Breast epithelium (tissue), 4 donors: ENCODE results near the gene AP1S2. TPM values are rescaled to one million over a fixed set of nuclear protein-coding genes. Genes with fewer than 3 reads are reported as not detected.
A peak's percentile ranks its signal among the peaks of the same experiment; 100 is the strongest.

ENCODE experiments used
- DNase-seq, 2 donors: peaks; one replicate each; pipeline ENCODE4 v3.0.0-alpha.2; 2019; ENCODE audit warnings: low spot score in 2 of 2
- H3K27ac ChIP-seq, 2 donors: fragments of 200-600 bp; sonication (generic) in 1 of 2; one replicate each; pipeline ENCODE4 v1.5.1; 2016 to 2019; ENCODE audit warnings: mild to moderate bottlenecking in 1 of 2
- H3K27me3 ChIP-seq, 2 donors: fragments of 200-600 bp; sonication (generic) in 1 of 2; one replicate each; pipeline versions ENCODE4 v1.5.1 to v1.6.0; 2017 to 2019; ENCODE audit warnings: control low read depth in 1 of 2, mild to moderate bottlenecking in 1 of 2
- H3K36me3 ChIP-seq: fragments of 200-600 bp; one replicate; pipeline ENCODE4 v1.5.1; 2019
- H3K4me1 ChIP-seq, 2 donors: fragments of 200-600 bp; sonication (generic); one replicate each; pipeline ENCODE4 v1.5.1; 2016 to 2019; ENCODE audit warnings: control low read depth in 1 of 2
- H3K4me3 ChIP-seq, 3 donors: fragments of 200-600 bp; sonication (generic); 1 replicate in 2 of 3; 2 replicates in 1 of 3; pipeline ENCODE4 v1.5.1; 2016 to 2019; ENCODE audit warnings: mild to moderate bottlenecking in 3 of 3, moderate library complexity in 2 of 3
- H3K9me3 ChIP-seq, 2 donors: fragments of 200-600 bp; sonication (generic) in 1 of 2; one replicate each; pipeline ENCODE4 v1.5.1; 2016 to 2019; ENCODE audit warnings: control low read depth in 1 of 2
- CTCF ChIP-seq, 3 donors: fragments of 450-650 bp; IDR thresholded peaks; one replicate each; pipeline ENCODE4 v1.5.1; 2016 to 2017; ENCODE audit warnings: antibody characterized with exemption in 3 of 3, mild to moderate bottlenecking in 3 of 3, moderate library complexity in 3 of 3
- POLR2A ChIP-seq: fragments of 450-650 bp; IDR thresholded peaks from one replicate; pipeline ENCODE4 v1.6.1; 2016; ENCODE audit warnings: antibody characterized with exemption, mild to moderate bottlenecking, moderate library complexity
- POLR2AphosphoS5 ChIP-seq, 3 donors: sonication (generic); formaldehyde crosslinking; IDR thresholded peaks; one replicate each; pipeline ENCODE4 v1.6.1; 2017; ENCODE audit warnings: antibody characterized with exemption in 3 of 3
- intact Hi-C: fragments of 100-400 bp; cut with DNase I; formaldehyde crosslinking; loops from one replicate; pipeline ENCODE4 v1.15.1; 2023; ENCODE audit warnings: low total_unique reads
- total RNA-seq, 3 donors: library from RNA; depleted of rRNA; stranded (reverse); fragments of >200 nt; gene quantifications; one replicate each; pipeline ENCODE4 v1.1.0, GENCODE V29; 2016

The AP1S2 gene
- total RNA-seq, 3 donors from 2014 or later = 23.0 to 56.5 (median 36.7) TPM

- Histone ChIP-seq H3K4me1 (peaks cover 0 to 3% of the 10 kb centered on the region in 2 donors), H3K9me3 (no peaks in the 10 kb centered on the region), H3K4me3 (no peak overlapping the region), H3K27ac (no peak overlapping the region), H3K27me3 (peaks cover 0 to 18% of the 10 kb centered on the region in 2 donors), H3K36me3 (no peaks in the 10 kb centered on the region)
- intact Hi-C loops = no loop called here
- no peak for DNase-seq
- TF ChIP-seq POLR2AphosphoS5 (IDR thresholded peaks at IDR 0.05) = no peak
- no peak for TF ChIP-seq CTCF (IDR thresholded peaks at IDR 0.05)
- no peak for TF ChIP-seq POLR2A
These were observed 2.0 kb upstream of the AP1S2 start for GRCh38 chrX:15856636-15857035.

GRCh38 chrX:15856222-15856587 is 1.6 kb upstream of the AP1S2 start:
- no peak for TF ChIP-seq POLR2A
- no peak for TF ChIP-seq CTCF (IDR thresholded peaks at IDR 0.05)
- TF ChIP-seq POLR2AphosphoS5 (IDR thresholded peaks at IDR 0.05) = no peak
- Histone ChIP-seq H3K9me3 (no peaks in the 10 kb centered on the region), H3K27me3 (peaks cover 0 to 16% of the 10 kb centered on the region in 2 donors), H3K36me3 (no peaks in the 10 kb centered on the region), H3K4me1 (peaks cover 0 to 3% of the 10 kb centered on the region in 2 donors), H3K4me3 (no peak overlapping the region), H3K27ac (peak overlapping the region in 1 of 2 donors; percentile 19)
- intact Hi-C loops = no loop called here
- no peak for DNase-seq

DNA sequence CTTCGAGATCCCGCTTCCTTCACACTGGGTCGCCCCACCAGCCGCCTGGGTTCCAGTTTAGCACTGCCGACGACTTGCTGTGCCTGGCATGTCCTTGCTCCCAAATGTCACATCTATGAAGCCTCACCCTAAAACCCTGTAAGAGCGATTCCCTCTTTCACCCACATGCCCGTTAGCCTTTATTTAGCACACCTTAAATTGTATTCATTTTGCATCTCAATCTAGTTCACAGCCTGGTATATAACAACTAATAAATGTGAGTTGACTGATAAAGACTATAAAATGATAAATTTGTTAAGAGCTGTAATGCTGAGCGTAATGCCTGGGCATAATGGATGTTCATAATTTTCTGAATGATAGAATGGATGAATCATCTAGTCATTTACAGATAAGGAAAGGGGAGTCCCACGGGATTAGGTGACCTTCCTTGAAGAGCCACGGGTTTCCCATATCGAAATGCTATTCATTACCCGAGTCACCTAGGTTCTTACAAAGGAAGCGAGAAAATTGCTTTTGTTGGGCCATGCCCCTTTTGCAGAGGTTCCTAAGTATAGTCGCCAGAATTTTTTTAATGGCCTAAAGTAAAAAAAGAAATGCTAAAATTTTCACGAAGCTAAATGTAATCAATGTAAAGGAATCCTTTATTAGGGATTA is 1.1 kb upstream of the AP1S2 start:
- intact Hi-C loops = no loop called here
- DNase-seq = no peak
- no peaks in the 10 kb centered on the region for H3K9me3 ChIP-seq
- peak overlapping the region; percentile 84 to 89 for H3K27ac ChIP-seq
- H3K4me1 ChIP-seq = peaks cover 0 to 3% of the 10 kb centered on the region in 2 donors
- TF ChIP-seq POLR2AphosphoS5 (IDR thresholded peaks at IDR 0.05) (no peak), POLR2A (no peak), CTCF (IDR thresholded peaks at IDR 0.05) (no peak)
- peak overlapping the region; percentile 65 to 81 (median 81) for H3K4me3 ChIP-seq
- no peaks in the 10 kb centered on the region for H3K36me3 ChIP-seq
- H3K27me3 ChIP-seq = peaks cover 0 to 13% of the 10 kb centered on the region in 2 donors

DNA sequence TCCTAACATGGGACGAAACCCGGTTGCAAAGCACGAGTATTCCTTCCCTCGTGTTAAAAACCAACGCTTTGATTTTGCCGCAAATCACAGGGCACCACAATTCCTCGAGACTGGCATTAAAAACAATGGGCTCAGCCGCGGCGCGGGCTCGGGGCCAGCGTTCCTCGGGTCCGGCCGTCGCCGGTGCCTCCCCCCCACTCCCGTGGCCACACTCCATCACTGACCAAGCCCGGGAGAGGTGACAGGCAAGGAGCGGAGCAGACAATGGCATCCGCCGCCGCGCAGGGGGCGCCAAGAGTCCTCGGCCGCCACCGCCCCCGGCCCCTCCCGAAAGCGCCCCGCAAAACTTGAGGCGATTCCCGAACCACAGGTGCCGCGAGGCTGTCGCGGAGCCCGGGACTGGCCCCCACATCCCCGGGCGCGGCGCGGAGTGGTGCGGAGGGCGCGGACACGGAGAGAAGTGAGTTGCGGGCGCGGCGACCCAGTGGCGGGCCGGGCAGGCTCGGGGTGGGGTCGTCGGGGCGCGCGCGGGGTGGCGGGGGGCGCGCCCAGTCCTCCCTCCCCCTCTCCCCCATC is 445 bp downstream of the AP1S2 start:
- Histone ChIP-seq H3K4me1 (peaks cover 0 to 3% of the 10 kb centered on the region in 2 donors), H3K27me3 (peaks cover 0 to 15% of the 10 kb centered on the region in 2 donors), H3K4me3 (peak overlapping the region; percentile 65 to 81 (median 81)), H3K9me3 (no peaks in the 10 kb centered on the region), H3K36me3 (no peaks in the 10 kb centered on the region), H3K27ac (peak overlapping the region; percentile 84 to 89)
- no peak for TF ChIP-seq CTCF (IDR thresholded peaks at IDR 0.05)
- DNase-seq = peak; percentile 24 to 46
- intact Hi-C loops = no loop called here

- peaks cover 0 to 15% of the 10 kb centered on the region in 2 donors for H3K27me3 ChIP-seq
- no peak for DNase-seq
- intact Hi-C loops = no loop called here
- no peaks in the 10 kb centered on the region for H3K9me3 ChIP-seq
- TF ChIP-seq CTCF (IDR thresholded peaks at IDR 0.05) (no peak), POLR2AphosphoS5 (IDR thresholded peaks at IDR 0.05) (no peak), POLR2A (no peak)
- H3K4me1 ChIP-seq = peaks cover 0 to 3% of the 10 kb centered on the region in 2 donors
- H3K27ac ChIP-seq = peak overlapping the region in 1 of 2 donors; percentile 84
- peak overlapping the region; percentile 65 to 81 (median 81) for H3K4me3 ChIP-seq
- no peaks in the 10 kb centered on the region for H3K36me3 ChIP-seq
These were observed 980 bp downstream of the AP1S2 start for GRCh38 chrX:15853586-15854079.
